ENCODE measurements around the gene ANXA6. TPM values are rescaled to one million over a fixed set of nuclear protein-coding genes. Genes with fewer than 3 reads are reported as not detected.

ANXA6 gene
- total RNA-seq, 1 experiment from 2014 or later, result 51.9 TPM

GRCh38 chr5:151139646-151140045, 17.9 kb downstream of the ANXA6 start:
- Histone ChIP-seq H3K36me3 (ENCODE audit: control insufficient read depth, insufficient read depth, low read length) (no peaks in the 10 kb centered on the region), H3K4me1 (no peaks in the 10 kb centered on the region)
- CTCF ChIA-PET, result no interaction called here

GRCh38 chr5:151139015-151139414, 18.6 kb downstream of the ANXA6 start:
- intact Hi-C loops (cut with micrococcal nuclease; ENCODE audit: unreplicated experiment), result no loop called here
- Mint-ChIP-seq H3K9me3 (ENCODE audit: unreplicated experiment) (no peaks in the 10 kb centered on the region), H3K27me3 (ENCODE audit: insufficient read depth, unreplicated experiment) (no peaks in the 10 kb centered on the region), H3K4me3 (ENCODE audit: unreplicated experiment) (no peak overlapping the region), H3K27ac (ENCODE audit: unreplicated experiment) (no peak overlapping the region), H3K36me3 (ENCODE audit: insufficient read depth, unreplicated experiment) (peaks cover 6% of the 10 kb centered on the region), H3K4me1 (ENCODE audit: low read depth, unreplicated experiment) (no peaks in the 10 kb centered on the region)
- POLR2A ChIA-PET, result no interaction called here
- BruUV-seq (replicated peaks), result no TSS peak
- no peak for DNase-seq
- no peak for TF ChIP-seq CTCF (IDR thresholded peaks at IDR 0.05; ENCODE audit: insufficient read depth in 1 of 2, low read depth in 1 of 2, low read length in 1 of 2, severe bottlenecking in 1 of 2, unreplicated experiment in 1 of 2)
- Histone ChIP-seq H3K9me3 (no peaks in the 10 kb centered on the region), H3K4me1 (no peaks in the 10 kb centered on the region), H3K27me3 (replicated peaks; ENCODE audit: control insufficient read depth, insufficient read depth, low read length) (no peaks in the 10 kb centered on the region), H3K36me3 (ENCODE audit: control insufficient read depth, insufficient read depth, low read length) (no peaks in the 10 kb centered on the region), H3K4me3 (ENCODE audit: low read depth, low read length) (no peak overlapping the region)
- CTCF ChIA-PET, result no interaction called here

More at GRCh38 chr5:151139646-151140045, 17.9 kb downstream of the ANXA6 start:
- no TSS peak for BruUV-seq (replicated peaks)
- Mint-ChIP-seq H3K4me1 (ENCODE audit: low read depth, unreplicated experiment) (no peaks in the 10 kb centered on the region), H3K9me3 (ENCODE audit: unreplicated experiment) (no peaks in the 10 kb centered on the region), H3K27me3 (ENCODE audit: insufficient read depth, unreplicated experiment) (no peaks in the 10 kb centered on the region), H3K4me3 (ENCODE audit: unreplicated experiment) (no peak overlapping the region), H3K36me3 (ENCODE audit: insufficient read depth, unreplicated experiment) (peaks cover 6% of the 10 kb centered on the region), H3K27ac (ENCODE audit: unreplicated experiment) (no peak overlapping the region)
- TF ChIP-seq CTCF (IDR thresholded peaks at IDR 0.05; ENCODE audit: insufficient read depth in 1 of 2, low read depth in 1 of 2, low read length in 1 of 2, severe bottlenecking in 1 of 2, unreplicated experiment in 1 of 2), result no peak
- Histone ChIP-seq H3K9me3 (no peaks in the 10 kb centered on the region), H3K4me3 (ENCODE audit: low read depth, low read length) (no peak overlapping the region), H3K27me3 (replicated peaks; ENCODE audit: control insufficient read depth, insufficient read depth, low read length) (no peaks in the 10 kb centered on the region)
- no peak for DNase-seq
- POLR2A ChIA-PET, result no interaction called here
- intact Hi-C loops (cut with micrococcal nuclease; ENCODE audit: unreplicated experiment), result no loop called here

- no peaks in the 10 kb centered on the region for H3K36me3 ChIP-seq (ENCODE audit: control insufficient read depth, insufficient read depth, low read length)
- CTCF ChIA-PET, result no interaction called here
Observed at GRCh38 chr5:151138114-151138513, 19.5 kb downstream of the ANXA6 start.

More at GRCh38 chr5:151138114-151138513, 19.5 kb downstream of the ANXA6 start:
- no peak for TF ChIP-seq CTCF (IDR thresholded peaks at IDR 0.05; ENCODE audit: insufficient read depth in 1 of 2, low read depth in 1 of 2, low read length in 1 of 2, severe bottlenecking in 1 of 2, unreplicated experiment in 1 of 2)
- intact Hi-C loops (cut with micrococcal nuclease; ENCODE audit: unreplicated experiment), result no loop called here
- Histone ChIP-seq H3K9me3 (no peaks in the 10 kb centered on the region), H3K27me3 (replicated peaks; ENCODE audit: control insufficient read depth, insufficient read depth, low read length) (no peaks in the 10 kb centered on the region), H3K4me3 (ENCODE audit: low read depth, low read length) (no peak overlapping the region), H3K4me1 (no peaks in the 10 kb centered on the region)
- Mint-ChIP-seq H3K27me3 (ENCODE audit: insufficient read depth, unreplicated experiment) (no peaks in the 10 kb centered on the region), H3K27ac (ENCODE audit: unreplicated experiment) (no peak overlapping the region), H3K36me3 (ENCODE audit: insufficient read depth, unreplicated experiment) (peaks cover 6% of the 10 kb centered on the region), H3K4me3 (ENCODE audit: unreplicated experiment) (no peak overlapping the region), H3K9me3 (ENCODE audit: unreplicated experiment) (no peaks in the 10 kb centered on the region), H3K4me1 (ENCODE audit: low read depth, unreplicated experiment) (no peaks in the 10 kb centered on the region)
- DNase-seq, result no peak
- POLR2A ChIA-PET, result interaction anchor here (0.5 kb wide), 1 partner anchor 16 kb away, joined by 3 read pairs; no protein-coding TSS in a partner anchor
- BruUV-seq (replicated peaks), result no TSS peak
